HG03045 (cell line): Measurements from ENCODE around the gene LRIF1.
"Not testable (repeated sequence)": the region's sequence is repeated elsewhere in the genome, so short reads cannot be mapped to it uniquely, and the experiment has no call there.

Experiments
- ATAC-seq: cut with Tn5 transposase; IDR thresholded peaks from one replicate; pipeline ENCODE4 v1.9.1; 2021; ENCODE audit warnings: mild to moderate bottlenecking, moderate library complexity; ENCODE audit not compliant: unreplicated experiment

LRIF1 gene

GRCh38 chr1:110963691-110964454 is at the start of gene LRIF1:
Gene LRIF1 (minus strand): TSS chr1:110963922. CDS start chr1:110963688, 234 bp downstream.
- ATAC-seq: peak; percentile 97

GRCh38 chr1:111008031-111008430 is 44.3 kb upstream of the LRIF1 start:
- no peak for ATAC-seq

- ATAC-seq: no peak
Measured at GRCh38 chr1:111006556-111006955, 42.8 kb upstream of the LRIF1 start.

GRCh38 chr1:110999607-111000006 is 35.9 kb upstream of the LRIF1 start:
- not testable (repeated sequence) for ATAC-seq

GRCh38 chr1:110992329-110992728 is 28.6 kb upstream of the LRIF1 start:
- not testable (repeated sequence) for ATAC-seq

GRCh38 chr1:110991295-110991694 is 27.6 kb upstream of the LRIF1 start:
- not testable (repeated sequence) for ATAC-seq

- no peak for ATAC-seq
Measured at GRCh38 chr1:110990541-110990940, 26.8 kb upstream of the LRIF1 start.

- no peak for ATAC-seq
Measured at GRCh38 chr1:110986407-110986891, 22.7 kb upstream of the LRIF1 start.

- ATAC-seq: no peak
Measured at GRCh38 chr1:110982320-110982719, 18.6 kb upstream of the LRIF1 start.

GRCh38 chr1:110979154-110979553 is 15.4 kb upstream of the LRIF1 start:
- no peak for ATAC-seq

GRCh38 chr1:110976089-110976488 is 12.4 kb upstream of the LRIF1 start:
- ATAC-seq: no peak

GRCh38 chr1:110975265-110975664 is 11.5 kb upstream of the LRIF1 start:
- ATAC-seq: no peak

GRCh38 chr1:110967256-110967655 is 3.5 kb upstream of the LRIF1 start:
- no peak for ATAC-seq

GRCh38 chr1:110964455-110964903 is 757 bp upstream of the LRIF1 start:
- ATAC-seq: no peak

- peak; percentile 38 for ATAC-seq
Measured at GRCh38 chr1:110962892-110963690, 631 bp downstream of the LRIF1 start.

- no peak for ATAC-seq
Measured at GRCh38 chr1:110961902-110962301, 1.8 kb downstream of the LRIF1 start.

GRCh38 chr1:110960777-110961420 is 2.8 kb downstream of the LRIF1 start:
- no peak for ATAC-seq

GRCh38 chr1:110957798-110958197 is 5.9 kb downstream of the LRIF1 start:
- ATAC-seq: no peak

- no peak for ATAC-seq
Measured at GRCh38 chr1:110956586-110956985, 7.1 kb downstream of the LRIF1 start.

GRCh38 chr1:110953031-110953430 is 10.7 kb downstream of the LRIF1 start:
- ATAC-seq: no peak

GRCh38 chr1:110952031-110952430 is 11.7 kb downstream of the LRIF1 start:
- ATAC-seq: no peak
